ENCODE measurements around the gene PCP4L1. TPM values are rescaled to one million over a fixed set of nuclear protein-coding genes. Genes with fewer than 3 reads are reported as not detected.
"Not testable (repeated sequence)": the region's sequence is repeated elsewhere in the genome, so short reads cannot be mapped to it uniquely, and the experiment has no call there.

PCP4L1 gene
- total RNA-seq, 1 experiment from 2014 or later, result 2.5 TPM

DNA sequence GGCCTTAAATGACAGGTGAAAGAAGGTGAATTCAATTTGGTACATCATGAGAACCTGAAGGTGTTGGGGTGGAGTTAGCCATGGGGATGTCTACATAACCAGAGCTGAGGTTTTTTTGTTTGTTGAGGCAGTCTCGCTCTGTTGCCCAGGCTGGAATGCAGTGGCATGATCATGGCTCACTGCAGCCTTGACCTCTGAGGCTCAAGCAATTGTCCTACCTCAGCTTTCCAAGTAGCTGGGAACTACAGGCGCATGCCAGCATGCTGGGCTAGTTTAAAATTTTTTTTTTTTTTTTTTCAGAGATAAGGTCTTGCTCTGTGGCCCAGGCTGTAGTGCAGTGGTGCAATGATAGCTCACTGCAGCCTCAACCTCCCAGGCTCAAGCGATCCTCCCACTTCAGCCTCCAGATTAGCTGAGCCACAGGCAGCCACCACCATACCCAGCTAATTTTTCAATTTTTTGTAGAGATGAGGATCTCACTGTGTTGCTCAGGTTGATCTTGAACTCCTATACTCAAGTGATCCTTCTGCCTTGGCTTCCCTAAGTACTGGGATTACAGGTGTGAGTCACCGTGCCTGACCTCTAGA is 53.1 kb downstream of the PCP4L1 start:
- Mint-ChIP-seq H3K4me1 (ENCODE audit: low read depth, unreplicated experiment) (no peaks in the 10 kb centered on the region), H3K27me3 (ENCODE audit: insufficient read depth, unreplicated experiment) (no peaks in the 10 kb centered on the region), H3K27ac (ENCODE audit: unreplicated experiment) (no peak overlapping the region), H3K9me3 (ENCODE audit: unreplicated experiment) (no peaks in the 10 kb centered on the region), H3K4me3 (ENCODE audit: unreplicated experiment) (no peak overlapping the region), H3K36me3 (ENCODE audit: insufficient read depth, unreplicated experiment) (peaks cover 8% of the 10 kb centered on the region)
- Histone ChIP-seq H3K27me3 (replicated peaks; ENCODE audit: control insufficient read depth, insufficient read depth, low read length) (no peaks in the 10 kb centered on the region), H3K4me1 (peaks cover 7% of the 10 kb centered on the region; the same call in 1 of the 2 replicates), H3K4me3 (ENCODE audit: low read depth, low read length) (no peak overlapping the region), H3K9me3 (no peaks in the 10 kb centered on the region), H3K36me3 (ENCODE audit: control insufficient read depth, insufficient read depth, low read length) (no peaks in the 10 kb centered on the region)
- TF ChIP-seq, protein P1, sequence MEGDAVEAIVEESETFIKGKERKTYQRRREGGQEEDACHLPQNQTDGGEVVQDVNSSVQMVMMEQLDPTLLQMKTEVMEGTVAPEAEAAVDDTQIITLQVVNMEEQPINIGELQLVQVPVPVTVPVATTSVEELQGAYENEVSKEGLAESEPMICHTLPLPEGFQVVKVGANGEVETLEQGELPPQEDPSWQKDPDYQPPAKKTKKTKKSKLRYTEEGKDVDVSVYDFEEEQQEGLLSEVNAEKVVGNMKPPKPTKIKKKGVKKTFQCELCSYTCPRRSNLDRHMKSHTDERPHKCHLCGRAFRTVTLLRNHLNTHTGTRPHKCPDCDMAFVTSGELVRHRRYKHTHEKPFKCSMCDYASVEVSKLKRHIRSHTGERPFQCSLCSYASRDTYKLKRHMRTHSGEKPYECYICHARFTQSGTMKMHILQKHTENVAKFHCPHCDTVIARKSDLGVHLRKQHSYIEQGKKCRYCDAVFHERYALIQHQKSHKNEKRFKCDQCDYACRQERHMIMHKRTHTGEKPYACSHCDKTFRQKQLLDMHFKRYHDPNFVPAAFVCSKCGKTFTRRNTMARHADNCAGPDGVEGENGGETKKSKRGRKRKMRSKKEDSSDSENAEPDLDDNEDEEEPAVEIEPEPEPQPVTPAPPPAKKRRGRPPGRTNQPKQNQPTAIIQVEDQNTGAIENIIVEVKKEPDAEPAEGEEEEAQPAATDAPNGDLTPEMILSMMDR (IDR thresholded peaks at IDR 0.05; ENCODE audit: insufficient read depth in 1 of 2, low read depth in 1 of 2, low read length in 1 of 2, severe bottlenecking in 1 of 2, unreplicated experiment in 1 of 2), result no peak
- CTCF ChIA-PET, result no interaction called here
- BruUV-seq (replicated peaks), result no TSS peak
- intact Hi-C loops (cut with micrococcal nuclease; ENCODE audit: unreplicated experiment), result no loop called here
- no peak for DNase-seq
- POLR2A ChIA-PET, result no interaction called here

DNA sequence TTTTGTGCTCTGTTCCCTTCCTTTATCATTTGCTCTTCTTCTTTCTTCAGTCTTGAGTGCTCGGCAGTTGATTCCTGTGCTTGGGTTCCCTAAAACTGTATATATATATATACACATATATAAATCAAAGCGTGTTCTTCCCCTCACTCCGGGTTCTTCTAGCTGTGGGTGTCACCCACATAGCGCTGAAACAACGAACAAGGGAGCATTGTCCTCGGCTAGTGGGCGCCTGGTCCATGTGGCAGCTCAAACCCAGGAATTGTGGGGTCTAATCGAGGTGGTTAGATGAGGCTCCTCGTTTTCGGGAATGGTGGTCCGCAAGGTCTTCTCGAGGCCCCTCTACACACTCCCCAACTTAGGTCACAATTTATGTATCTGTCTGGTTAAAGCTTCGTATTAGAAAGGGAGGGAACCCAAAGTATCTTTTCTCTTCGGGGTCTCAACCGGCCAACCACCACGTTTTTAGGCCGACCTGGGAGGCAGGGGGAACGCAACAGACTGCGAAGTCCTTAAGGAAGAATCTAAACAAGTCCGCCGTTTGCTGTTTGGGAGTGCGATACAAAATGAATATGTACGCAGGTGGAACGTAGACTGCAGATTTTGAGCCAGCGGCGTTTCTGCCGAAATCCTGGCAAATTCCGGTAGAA is 55.1 kb downstream of the PCP4L1 start:
- ChIA-PET POLR2A (interaction anchor here (0.6 to 2.0 kb wide), 11 partner anchors 23 to 293 kb away, joined by 3 to 22 read pairs (median 3); partner anchors contain the start of genes F11R, NDUFS2, TOMM40L and USF1), CTCF (interaction anchor here (1.0 to 1.8 kb wide), 6 partner anchors 61 to 147 kb away, joined by 3 to 12 read pairs (median 4); partner anchors contain the start of genes NDUFS2, PPOX and TOMM40L)
- TF ChIP-seq, protein P1 (IDR thresholded peaks at IDR 0.05; ENCODE audit: insufficient read depth in 1 of 2, low read depth in 1 of 2, low read length in 1 of 2, severe bottlenecking in 1 of 2, unreplicated experiment in 1 of 2), result no peak
- Mint-ChIP-seq H3K4me3 (ENCODE audit: unreplicated experiment) (peak overlapping the region; percentile 91), H3K9me3 (ENCODE audit: unreplicated experiment) (no peaks in the 10 kb centered on the region), H3K27me3 (ENCODE audit: insufficient read depth, unreplicated experiment) (no peaks in the 10 kb centered on the region), H3K36me3 (ENCODE audit: insufficient read depth, unreplicated experiment) (peaks cover 13% of the 10 kb centered on the region), H3K4me1 (ENCODE audit: low read depth, unreplicated experiment) (no peaks in the 10 kb centered on the region), H3K27ac (ENCODE audit: unreplicated experiment) (peak overlapping the region; percentile 94)
- Histone ChIP-seq H3K9me3 (no peaks in the 10 kb centered on the region), H3K36me3 (ENCODE audit: control insufficient read depth, insufficient read depth, low read length) (no peaks in the 10 kb centered on the region), H3K4me3 (ENCODE audit: low read depth, low read length) (peak overlapping the region; percentile 66), H3K4me1 (peaks cover 4% of the 10 kb centered on the region; the same call in 1 of the 2 replicates), H3K27me3 (replicated peaks; ENCODE audit: control insufficient read depth, insufficient read depth, low read length) (no peaks in the 10 kb centered on the region)
- DNase-seq, result peak in 1 of 2 experiments; percentile 11
- BruUV-seq (replicated peaks), result TSS peak; percentile 95
- intact Hi-C loops (cut with micrococcal nuclease; ENCODE audit: unreplicated experiment), result loop anchor here (1.0 kb wide), 2 partner anchors 83 to 88 kb away; no protein-coding TSS in a partner anchor

DNA sequence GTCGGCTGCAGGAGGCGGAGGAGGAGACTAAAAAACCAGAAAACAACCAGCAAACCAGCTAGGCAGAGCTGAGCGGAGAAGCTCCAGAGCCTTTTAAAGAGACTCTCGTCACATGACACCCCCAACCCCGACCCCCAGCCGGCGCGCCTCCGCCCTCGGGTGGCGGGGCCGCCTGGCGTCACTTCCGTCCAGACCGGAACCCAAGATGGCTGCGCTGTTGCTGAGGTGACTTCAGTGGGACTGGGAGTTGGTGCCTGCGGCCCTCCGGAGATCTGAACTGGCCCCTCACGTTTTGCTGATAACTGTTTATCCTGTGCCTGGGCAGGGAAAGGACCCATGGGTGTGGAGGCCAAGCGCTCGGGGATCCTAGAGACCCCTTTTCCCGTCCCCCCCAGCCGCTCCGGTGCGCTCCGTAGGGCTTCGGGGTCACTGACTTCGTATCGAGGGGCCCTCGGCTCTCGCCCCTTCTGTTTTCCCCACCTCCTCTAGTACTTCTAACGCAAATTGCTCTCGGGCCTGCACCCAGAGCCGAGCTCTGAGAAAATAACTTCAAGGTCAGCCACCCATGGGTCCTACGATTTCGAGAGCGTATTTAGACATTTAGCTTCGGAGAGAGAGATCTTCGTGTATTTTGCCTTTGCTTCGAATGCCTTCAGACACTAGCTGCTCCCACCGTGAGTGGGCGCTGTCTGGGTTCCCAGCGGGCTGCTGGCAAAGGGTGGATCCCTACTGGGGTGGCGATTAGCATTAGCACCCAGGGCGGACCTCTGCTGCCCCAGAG is 55.8 kb downstream of the PCP4L1 start, which contains the start of gene SDHC:
Gene SDHC (plus strand): TSS at position 181 of the 781 bp plus-strand sequence. CDS start 25 bp downstream, at position 206.
- H3K36me3 ChIP-seq (ENCODE audit: control insufficient read depth, insufficient read depth, low read length), result no peaks in the 10 kb centered on the region
- CTCF ChIA-PET, result interaction anchor here (0.6 to 1.8 kb wide), 8 partner anchors 13 to 148 kb away, joined by 3 to 12 read pairs (median 4); partner anchors contain the start of genes NDUFS2, PPOX and TOMM40L
- DNase-seq, result peak; percentile 88 to 92
- H3K27me3 Mint-ChIP-seq (ENCODE audit: insufficient read depth, unreplicated experiment), result no peaks in the 10 kb centered on the region
- peak within 1 kb of the TSS; percentile 66 for H3K4me3 ChIP-seq (ENCODE audit: low read depth, low read length)
- POLR2A ChIA-PET, result interaction anchor here (0.6 to 2.0 kb wide), 11 partner anchors 24 to 294 kb away, joined by 3 to 22 read pairs (median 3); partner anchors contain the start of genes F11R, NDUFS2, TOMM40L and USF1
- H3K27me3 ChIP-seq (replicated peaks; ENCODE audit: control insufficient read depth, insufficient read depth, low read length), result no peaks in the 10 kb centered on the region
- peaks cover 15% of the 10 kb centered on the region for H3K36me3 Mint-ChIP-seq (ENCODE audit: insufficient read depth, unreplicated experiment)
- peaks cover 4% of the 10 kb centered on the region; the same call in 1 of the 2 replicates for H3K4me1 ChIP-seq
- peak within 1 kb of the TSS; percentile 94 for H3K27ac Mint-ChIP-seq (ENCODE audit: unreplicated experiment)
- H3K4me3 Mint-ChIP-seq (ENCODE audit: unreplicated experiment), result peak within 1 kb of the TSS; percentile 91
- TF ChIP-seq, protein P1 (IDR thresholded peaks at IDR 0.05; ENCODE audit: insufficient read depth in 1 of 2, low read depth in 1 of 2, low read length in 1 of 2, severe bottlenecking in 1 of 2, unreplicated experiment in 1 of 2), result peak; percentile 15 to 63
- no peaks in the 10 kb centered on the region for H3K9me3 Mint-ChIP-seq (ENCODE audit: unreplicated experiment)
- TSS peak; percentile 62 for BruUV-seq (replicated peaks)
- no peaks in the 10 kb centered on the region for H3K9me3 ChIP-seq
- H3K4me1 Mint-ChIP-seq (ENCODE audit: low read depth, unreplicated experiment), result no peaks in the 10 kb centered on the region
- intact Hi-C loops (cut with micrococcal nuclease; ENCODE audit: unreplicated experiment), result loop anchor here (1.0 kb wide), 1 partner anchor 89 kb away; no protein-coding TSS in a partner anchor

DNA sequence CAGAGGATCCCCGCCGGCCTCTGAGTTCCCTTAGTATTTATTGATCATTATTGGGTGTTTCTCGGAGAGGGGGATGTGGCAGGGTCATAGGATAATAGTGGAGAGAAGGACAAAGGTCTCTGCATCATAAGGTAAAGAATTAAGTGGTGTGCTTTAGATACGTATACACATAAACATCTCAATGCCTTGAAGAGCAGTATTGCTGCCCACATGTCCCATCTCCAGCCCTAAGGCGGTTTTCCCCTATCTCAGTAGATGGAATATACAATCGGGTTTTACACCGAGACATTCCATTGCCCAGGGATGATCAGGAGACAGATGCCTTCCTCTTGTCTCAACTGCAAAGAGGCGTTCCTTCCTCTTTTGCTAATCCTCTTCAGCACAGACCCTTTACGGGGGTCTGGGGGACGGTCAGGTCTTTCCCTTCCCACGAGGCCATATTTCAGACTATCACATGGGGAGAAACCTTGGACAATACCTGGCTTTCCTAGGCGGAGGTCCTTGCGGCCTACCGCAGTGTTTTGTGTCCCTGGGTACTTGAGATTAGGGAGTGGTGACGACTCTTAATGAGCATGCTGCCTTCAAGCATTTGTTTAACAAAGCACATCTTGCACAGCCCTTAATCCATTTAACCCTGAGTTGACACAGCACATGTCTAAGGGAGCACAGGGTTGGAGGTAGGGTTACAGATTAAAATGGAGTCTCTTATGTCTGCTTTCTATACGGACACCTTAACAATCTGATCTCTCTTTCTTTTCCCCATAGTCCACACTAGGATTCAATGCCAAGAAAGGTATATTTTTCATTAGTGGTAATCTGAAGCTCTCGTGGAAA is 57.5 kb downstream of the PCP4L1 start:
- H3K4me3 ChIP-seq (ENCODE audit: low read depth, low read length); H3K9me3 Mint-ChIP-seq (ENCODE audit: unreplicated experiment); CTCF ChIA-PET; H3K4me1 ChIP-seq; H3K4me3 Mint-ChIP-seq (ENCODE audit: unreplicated experiment); H3K27me3 ChIP-seq (replicated peaks; ENCODE audit: control insufficient read depth, insufficient read depth, low read length); H3K27ac Mint-ChIP-seq (ENCODE audit: unreplicated experiment); intact Hi-C loops (cut with micrococcal nuclease; ENCODE audit: unreplicated experiment); H3K27me3 Mint-ChIP-seq (ENCODE audit: insufficient read depth, unreplicated experiment); H3K9me3 ChIP-seq; DNase-seq; H3K4me1 Mint-ChIP-seq (ENCODE audit: low read depth, unreplicated experiment); BruUV-seq (replicated peaks); H3K36me3 ChIP-seq (ENCODE audit: control insufficient read depth, insufficient read depth, low read length): not testable (repeated sequence)
- POLR2A ChIA-PET, result interaction anchor here (0.7 to 0.8 kb wide), 2 partner anchors 83 to 91 kb away, joined by 3 to 7 read pairs; partner anchors contain the start of gene TOMM40L
- H3K36me3 Mint-ChIP-seq (ENCODE audit: insufficient read depth, unreplicated experiment), result peaks cover 18% of the 10 kb centered on the region
